GM19452 (cell line): ENCODE results near the gene DQX1.

Experiments used
- ATAC-seq: cut with Tn5 transposase; IDR thresholded peaks from one replicate; pipeline ENCODE4 v1.9.1; 2021; ENCODE audit not compliant: unreplicated experiment

Gene DQX1

DNA sequence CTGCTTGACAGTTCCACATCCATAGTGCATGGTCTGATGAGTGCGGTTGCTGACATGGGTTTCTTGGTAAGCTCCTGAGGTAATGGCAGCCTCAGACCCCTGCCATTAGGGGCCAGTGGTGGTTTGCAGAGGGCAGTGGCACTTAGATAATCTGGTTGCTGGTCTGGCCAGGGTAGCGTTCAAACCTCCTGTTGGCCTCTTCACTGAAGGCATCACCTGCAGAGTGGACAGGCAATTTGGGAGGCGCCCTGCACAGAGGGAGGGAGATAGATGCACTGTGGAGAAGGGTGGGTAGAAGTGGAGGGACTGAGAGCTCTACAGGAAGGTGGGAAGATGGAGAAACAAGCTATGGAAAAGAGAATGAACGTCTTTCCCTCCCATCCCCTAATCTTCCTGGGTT, 7.4 kb upstream of the DQX1 start:
- no peak for ATAC-seq

DNA sequence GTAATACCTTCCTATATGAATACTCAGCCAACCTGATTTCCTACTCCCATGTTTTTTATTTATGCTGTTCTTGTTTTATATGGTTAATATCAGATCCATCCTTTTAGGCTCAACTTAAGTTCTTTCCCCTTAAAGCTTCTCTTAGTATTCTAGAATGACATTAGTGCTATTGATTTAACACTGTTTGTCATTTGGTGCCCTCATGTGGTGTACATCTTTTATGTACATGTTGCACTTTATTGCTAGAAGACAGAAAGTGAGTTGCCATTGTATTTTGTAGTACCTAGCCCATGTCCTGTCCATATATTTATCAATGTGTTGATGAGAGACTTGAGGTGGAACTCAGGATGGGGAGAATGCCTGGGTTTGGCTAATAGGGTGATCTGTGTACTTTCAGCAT, 6.2 kb upstream of the DQX1 start:
- no peak for ATAC-seq

DNA sequence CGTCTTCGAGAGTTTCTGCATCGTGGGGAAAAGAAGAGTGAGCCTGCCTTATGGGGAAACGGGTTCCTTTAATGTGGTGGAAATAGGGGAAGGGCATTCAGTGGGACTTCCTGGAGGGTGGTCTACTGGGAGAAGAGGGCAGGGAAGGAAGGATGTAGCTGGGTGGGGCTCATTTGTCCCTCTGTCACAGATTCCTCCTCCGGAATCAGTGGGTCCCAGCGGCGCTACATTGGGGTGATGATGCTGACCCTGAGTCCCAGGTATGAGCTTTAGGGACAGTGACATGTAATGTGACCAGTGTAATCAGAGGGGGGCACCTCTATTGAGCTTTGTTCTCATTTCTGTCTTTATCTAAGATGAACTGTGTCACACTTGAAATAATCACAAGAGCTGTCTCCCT, 5.6 kb upstream of the DQX1 start:
- no peak for ATAC-seq

GRCh38 chr2:74530239-74531187, 4.5 kb upstream of the DQX1 start:
- peak; percentile 38 for ATAC-seq

DNA sequence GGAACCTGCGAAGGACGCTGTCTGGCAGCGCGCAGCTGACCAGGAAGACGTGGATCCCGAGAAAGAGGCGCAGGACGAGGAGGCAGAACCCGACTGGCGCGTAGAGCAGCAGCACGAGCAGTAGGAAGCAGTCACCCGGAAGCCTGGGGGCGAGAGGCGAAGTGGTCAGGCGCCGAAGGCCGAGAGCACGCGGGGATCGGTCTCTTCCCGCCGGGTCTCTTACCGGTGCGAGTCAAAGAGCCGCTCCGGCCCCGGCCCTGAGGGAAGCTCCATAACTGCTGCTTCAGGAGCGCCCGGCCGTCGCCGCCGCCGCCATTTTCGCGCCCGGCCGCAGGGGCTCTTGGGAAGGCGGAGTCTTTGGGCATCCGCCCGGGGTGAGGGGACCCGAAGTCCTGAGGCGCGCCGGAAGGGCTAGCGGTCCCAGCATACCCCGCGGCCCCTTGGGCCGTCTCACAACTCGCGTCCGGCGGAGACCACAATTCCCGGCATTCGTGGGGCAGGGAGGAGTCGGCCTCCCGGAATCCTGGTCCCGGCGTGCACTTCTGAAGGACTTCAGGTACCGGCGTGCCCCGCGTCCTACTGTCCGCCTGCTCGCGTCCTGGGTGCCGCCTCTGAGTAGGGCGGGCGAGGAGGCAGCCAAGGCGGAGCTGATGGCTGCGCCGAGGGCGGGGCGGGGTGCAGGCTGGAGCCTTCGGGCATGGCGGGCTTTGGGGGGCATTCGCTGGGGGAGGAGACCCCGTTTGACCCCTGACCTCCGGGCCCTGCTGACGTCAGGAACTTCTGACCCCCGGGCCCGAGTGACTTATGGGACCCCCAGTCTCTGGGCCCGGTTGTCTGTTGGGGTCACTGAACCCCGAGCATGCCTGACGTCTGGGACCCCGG, 3.6 kb upstream of the DQX1 start, which contains the start of the genes AUP1 and HTRA2:
Gene AUP1, minus strand, starts transcription at position 350 of the 882 bp plus-strand sequence. Its CDS starts 77 bp downstream, at position 273.
Gene HTRA2, plus strand, starts transcription at position 577 of the 882 bp plus-strand sequence. Its CDS starts 74 bp downstream, at position 651.
- ATAC-seq = peak; percentile 80

GRCh38 chr2:74528600-74529356, 2.7 kb upstream of the DQX1 start:
- ATAC-seq = peak; percentile 4

- ATAC-seq = no peak
These were observed 1.7 kb upstream of the DQX1 start for GRCh38 chr2:74527741-74528140.

- no peak for ATAC-seq
These were observed 709 bp upstream of the DQX1 start for GRCh38 chr2:74526649-74527230.

- ATAC-seq = no peak
These were observed 895 bp downstream of the DQX1 start for GRCh38 chr2:74524955-74525716.

GRCh38 chr2:74524005-74524404, 2.0 kb downstream of the DQX1 start:
- no peak for ATAC-seq

DNA sequence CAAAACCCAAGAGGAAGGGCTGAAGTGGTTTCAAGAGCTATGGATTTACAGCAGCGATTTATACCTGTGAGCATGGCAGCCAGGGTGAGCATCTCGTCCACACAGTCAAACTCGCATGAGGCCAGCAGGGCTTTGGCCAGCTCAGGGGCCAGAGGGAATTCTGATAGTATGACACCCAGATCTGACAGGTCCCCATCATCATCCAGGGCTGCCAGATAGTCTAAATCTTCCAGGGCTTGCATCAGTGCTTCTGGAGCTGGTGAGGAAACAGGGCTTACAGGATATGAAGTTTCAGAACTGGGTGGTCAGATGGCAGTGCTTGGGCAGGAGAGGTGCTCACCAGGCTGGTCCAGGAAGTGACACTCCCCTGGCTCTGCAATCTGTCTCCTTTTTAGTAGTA, 3.5 kb downstream of the DQX1 start:
- ATAC-seq = no peak

GRCh38 chr2:74516650-74517049, 9.4 kb downstream of the DQX1 start:
- no peak for ATAC-seq

DNA sequence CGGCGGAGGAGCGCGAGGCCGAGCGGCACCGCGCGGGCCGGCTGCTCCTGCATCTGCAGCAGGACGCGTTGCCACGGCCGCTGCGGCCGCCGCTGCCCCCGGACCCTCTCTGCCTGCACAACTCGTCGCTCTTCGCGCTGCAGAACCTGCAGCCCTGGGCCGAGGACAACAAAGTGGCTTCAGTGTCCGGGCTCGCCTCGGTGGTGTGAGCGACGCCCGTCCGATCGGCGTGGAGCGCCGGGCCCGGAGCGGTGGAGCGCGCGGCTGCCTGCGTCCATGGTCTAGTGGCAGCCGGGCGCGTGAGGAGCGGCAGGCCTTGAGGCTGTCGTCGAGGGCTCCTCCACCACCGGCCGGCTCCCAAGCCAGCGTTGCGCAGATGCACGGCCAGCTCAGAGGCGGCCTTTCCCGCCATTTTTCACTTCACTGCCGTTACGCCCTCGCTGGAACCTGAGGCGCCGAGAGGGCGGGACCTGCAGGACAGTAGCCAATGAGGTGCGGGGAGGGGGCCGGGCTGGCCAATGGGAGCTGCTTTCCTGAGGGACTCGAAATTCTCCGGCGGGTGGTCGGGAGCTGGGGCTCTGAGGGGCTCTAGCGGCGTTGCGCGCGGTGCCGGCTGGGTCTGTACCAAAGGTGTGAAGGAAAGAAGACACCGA, 9.9 kb downstream of the DQX1 start:
- ATAC-seq = peak; percentile 64

DNA sequence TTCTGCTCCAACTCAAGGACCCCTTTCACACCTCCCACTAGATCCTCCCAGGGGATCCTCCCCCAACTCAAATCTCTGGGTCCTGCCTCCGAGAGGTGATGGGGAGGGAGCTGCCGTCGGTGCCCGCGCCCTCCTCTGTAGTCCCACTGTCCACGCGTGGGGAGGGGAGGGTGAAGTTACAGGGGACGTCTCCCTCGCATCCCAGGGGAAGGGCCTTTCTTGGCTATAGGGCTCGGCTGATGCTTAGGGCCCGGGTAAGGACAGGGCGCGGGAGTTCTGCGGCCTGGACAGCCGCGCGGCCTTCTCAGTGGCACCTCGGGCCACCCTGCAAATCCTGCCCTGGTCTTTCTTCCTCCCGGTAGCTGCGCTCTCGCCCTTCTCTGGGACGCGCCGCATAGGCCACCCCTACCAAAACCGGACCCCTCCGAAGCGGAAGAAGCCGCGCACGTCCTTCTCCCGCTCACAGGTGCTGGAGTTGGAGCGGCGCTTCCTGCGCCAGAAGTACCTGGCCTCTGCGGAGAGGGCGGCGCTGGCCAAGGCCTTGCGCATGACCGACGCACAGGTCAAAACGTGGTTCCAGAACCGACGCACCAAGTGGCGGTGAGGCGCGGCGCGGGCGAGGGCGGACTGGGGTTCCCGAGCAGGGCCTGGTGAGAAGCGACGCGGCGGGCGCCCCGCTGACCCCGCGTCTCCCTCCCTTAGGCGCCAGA, 10.6 kb downstream of the DQX1 start:
- ATAC-seq = peak; percentile 14

DNA sequence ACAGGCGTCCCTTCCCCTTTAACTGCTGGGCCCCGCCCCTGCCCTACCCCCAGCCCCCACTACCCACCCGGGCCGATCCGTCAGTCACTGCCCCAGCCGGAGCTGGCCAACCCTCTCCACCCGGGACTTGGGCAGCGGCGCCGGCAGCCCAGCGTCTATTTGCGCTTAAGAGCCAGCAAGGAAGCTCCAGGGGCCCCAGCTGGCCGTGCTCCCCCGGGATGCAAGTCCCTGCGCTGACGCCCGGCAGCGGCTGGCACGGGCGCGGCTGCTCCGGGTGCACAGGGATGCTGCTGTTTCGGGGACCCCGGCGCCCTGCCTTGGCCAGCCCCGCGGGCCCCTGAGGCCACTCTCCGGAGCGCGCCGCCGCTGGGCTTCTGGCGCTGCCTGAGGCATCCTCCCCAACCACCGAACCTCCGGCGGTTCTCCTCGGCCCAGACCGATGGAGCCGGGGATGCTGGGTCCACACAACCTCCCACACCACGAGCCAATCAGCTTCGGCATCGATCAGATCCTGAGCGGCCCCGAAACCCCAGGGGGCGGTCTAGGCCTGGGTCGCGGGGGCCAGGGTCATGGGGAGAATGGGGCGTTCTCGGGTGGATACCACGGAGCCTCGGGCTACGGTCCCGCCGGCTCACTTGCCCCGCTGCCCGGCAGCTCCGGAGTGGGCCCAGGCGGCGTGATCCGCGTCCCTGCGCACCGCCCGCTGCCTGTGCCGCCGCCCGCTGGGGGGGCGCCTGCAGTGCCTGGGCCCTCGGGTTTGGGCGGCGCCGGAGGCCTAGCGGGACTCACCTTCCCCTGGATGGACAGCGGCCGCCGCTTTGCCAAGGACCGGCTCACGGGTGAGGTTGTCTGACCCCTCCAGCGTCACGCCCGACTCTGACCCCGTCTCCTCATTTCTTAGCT, 11.4 kb downstream of the DQX1 start, which contains the start of gene TLX2:
Gene TLX2, plus strand, starts transcription at position 83 of the 903 bp plus-strand sequence. Its CDS starts 357 bp downstream, at position 440.
- no peak for ATAC-seq

GRCh38 chr2:74513605-74514367, 12.2 kb downstream of the DQX1 start:
- ATAC-seq = no peak
